ENCODE results near the gene SEL1L3. TPM values are rescaled to one million over a fixed set of nuclear protein-coding genes. Genes with fewer than 3 reads are reported as not detected.

SEL1L3 gene
- total RNA-seq, 1 donor from 2014 or later: 14.4 TPM

GRCh38 chr4:25838526-25838925, 24.3 kb downstream of the SEL1L3 start:
- no peak for TF ChIP-seq CTCF (IDR thresholded peaks at IDR 0.05; ENCODE audit: unreplicated experiment)
- Mint-ChIP-seq H3K9me3 (no peaks in the 10 kb centered on the region), H3K27ac (no peak overlapping the region), H3K4me1 (no peaks in the 10 kb centered on the region), H3K36me3 (no peaks in the 10 kb centered on the region), H3K4me3 (no peak overlapping the region), H3K27me3 (ENCODE audit: low read depth) (no peaks in the 10 kb centered on the region)
- DNase-seq (ENCODE audit: low spot score in 2 of 2, unreplicated experiment in 2 of 2): no peak

GRCh38 chr4:25837107-25837506, 25.7 kb downstream of the SEL1L3 start:
- Mint-ChIP-seq H3K4me1 (no peaks in the 10 kb centered on the region), H3K27me3 (ENCODE audit: low read depth) (no peaks in the 10 kb centered on the region), H3K9me3 (no peaks in the 10 kb centered on the region), H3K36me3 (no peaks in the 10 kb centered on the region), H3K27ac (no peak overlapping the region), H3K4me3 (no peak overlapping the region)
- no peak for DNase-seq (ENCODE audit: low spot score in 2 of 2, unreplicated experiment in 2 of 2)
- TF ChIP-seq CTCF (IDR thresholded peaks at IDR 0.05; ENCODE audit: unreplicated experiment): no peak

- no peak for TF ChIP-seq CTCF (IDR thresholded peaks at IDR 0.05; ENCODE audit: unreplicated experiment)
- no peak overlapping the region for H3K27ac Mint-ChIP-seq
- H3K27me3 Mint-ChIP-seq (ENCODE audit: low read depth): no peaks in the 10 kb centered on the region
- H3K4me3 Mint-ChIP-seq: no peak overlapping the region
- no peaks in the 10 kb centered on the region for H3K4me1 Mint-ChIP-seq
- no peaks in the 10 kb centered on the region for H3K36me3 Mint-ChIP-seq
- no peaks in the 10 kb centered on the region for H3K9me3 Mint-ChIP-seq
- no peak for DNase-seq (ENCODE audit: low spot score in 2 of 2, unreplicated experiment in 2 of 2)
Measured at GRCh38 chr4:25835384-25835783, 27.4 kb downstream of the SEL1L3 start.

GRCh38 chr4:25834411-25835107, 28.2 kb downstream of the SEL1L3 start:
- H3K4me1 Mint-ChIP-seq: no peaks in the 10 kb centered on the region
- no peaks in the 10 kb centered on the region for H3K27me3 Mint-ChIP-seq (ENCODE audit: low read depth)
- no peak for TF ChIP-seq CTCF (IDR thresholded peaks at IDR 0.05; ENCODE audit: unreplicated experiment)
- H3K9me3 Mint-ChIP-seq: no peaks in the 10 kb centered on the region
- no peak overlapping the region for H3K4me3 Mint-ChIP-seq
- no peak for DNase-seq (ENCODE audit: low spot score in 2 of 2, unreplicated experiment in 2 of 2)
- no peak overlapping the region for H3K27ac Mint-ChIP-seq
- H3K36me3 Mint-ChIP-seq: no peaks in the 10 kb centered on the region

GRCh38 chr4:25830548-25830947, 32.2 kb downstream of the SEL1L3 start:
- Mint-ChIP-seq H3K4me1 (no peaks in the 10 kb centered on the region), H3K9me3 (no peaks in the 10 kb centered on the region), H3K36me3 (no peaks in the 10 kb centered on the region), H3K4me3 (no peak overlapping the region), H3K27ac (no peak overlapping the region), H3K27me3 (ENCODE audit: low read depth) (no peaks in the 10 kb centered on the region)
- DNase-seq (ENCODE audit: low spot score in 2 of 2, unreplicated experiment in 2 of 2): no peak
- TF ChIP-seq CTCF (IDR thresholded peaks at IDR 0.05; ENCODE audit: unreplicated experiment): no peak

- Mint-ChIP-seq H3K4me3 (no peak overlapping the region), H3K27me3 (ENCODE audit: low read depth) (no peaks in the 10 kb centered on the region), H3K36me3 (no peaks in the 10 kb centered on the region), H3K4me1 (no peaks in the 10 kb centered on the region), H3K27ac (no peak overlapping the region), H3K9me3 (no peaks in the 10 kb centered on the region)
- no peak for DNase-seq (ENCODE audit: low spot score in 2 of 2, unreplicated experiment in 2 of 2)
- no peak for TF ChIP-seq CTCF (IDR thresholded peaks at IDR 0.05; ENCODE audit: unreplicated experiment)
Measured at GRCh38 chr4:25827897-25828296, 34.9 kb downstream of the SEL1L3 start.

Data from mesothelial cell of epicardium (in vitro differentiated cells).